SW480 (cell line): Measurements from ENCODE around the gene ZNF789.

Experiments used
- DNase-seq: peaks from one replicate; pipeline ENCODE4 v3.0.0-alpha.2; 2016; ENCODE audit warnings: low spot score

Gene ZNF789

GRCh38 chr7:99504603-99505323, 32.1 kb downstream of the ZNF789 start, which contains the start of gene ZKSCAN5:
Gene ZKSCAN5, plus strand, starts transcription at chr7:99504662. Its CDS starts 1,383 bp downstream, at chr7:99506045.
- peak; percentile 100 for DNase-seq

GRCh38 chr7:99505324-99505662, 32.6 kb downstream of the ZNF789 start:
- DNase-seq: no peak

GRCh38 chr7:99514050-99514449, 41.4 kb downstream of the ZNF789 start:
- no peak for DNase-seq

GRCh38 chr7:99521399-99521798, 48.7 kb downstream of the ZNF789 start:
- DNase-seq: no peak

- peak; percentile 42 for DNase-seq
These were observed 53.2 kb downstream of the ZNF789 start for GRCh38 chr7:99525713-99526440.

- no peak for DNase-seq
These were observed 58.7 kb downstream of the ZNF789 start for GRCh38 chr7:99531354-99531765.

GRCh38 chr7:99535667-99536066, 63.0 kb downstream of the ZNF789 start:
- no peak for DNase-seq
